ENCODE measurements around the gene PLAC8L1.

PLAC8L1 gene

GRCh38 chr5:146105477-146105876 lies at the start of gene PLAC8L1:
Gene PLAC8L1 (minus strand): TSS chr5:146105577. CDS start chr5:146104311, 1,266 bp downstream.
- Histone ChIP-seq H3K79me2 (ENCODE audit: insufficient read depth, low read depth) (no peaks in the 10 kb centered on the region), H2AFZ (ENCODE audit: low read depth) (no peak within 1 kb of the TSS), H3K9ac (no peak within 1 kb of the TSS), H3K4me2 (no peak within 1 kb of the TSS), H3K4me1 (ENCODE audit: low read depth, poor library complexity, severe bottlenecking) (peaks cover 15% of the 10 kb centered on the region), H3K36me3 (ENCODE audit: insufficient read depth) (no peaks in the 10 kb centered on the region), H4K20me1 (ENCODE audit: insufficient read depth) (no peaks in the 10 kb centered on the region), H3K27ac (no peak within 1 kb of the TSS), H3K27me3 (ENCODE audit: insufficient read depth, low read depth) (no peaks in the 10 kb centered on the region), H3K4me3 (IDR thresholded peaks at IDR 0.05; ENCODE audit: insufficient read depth, low read depth, low read length) (no peak within 1 kb of the TSS)
- TF ChIP-seq, protein P1, sequence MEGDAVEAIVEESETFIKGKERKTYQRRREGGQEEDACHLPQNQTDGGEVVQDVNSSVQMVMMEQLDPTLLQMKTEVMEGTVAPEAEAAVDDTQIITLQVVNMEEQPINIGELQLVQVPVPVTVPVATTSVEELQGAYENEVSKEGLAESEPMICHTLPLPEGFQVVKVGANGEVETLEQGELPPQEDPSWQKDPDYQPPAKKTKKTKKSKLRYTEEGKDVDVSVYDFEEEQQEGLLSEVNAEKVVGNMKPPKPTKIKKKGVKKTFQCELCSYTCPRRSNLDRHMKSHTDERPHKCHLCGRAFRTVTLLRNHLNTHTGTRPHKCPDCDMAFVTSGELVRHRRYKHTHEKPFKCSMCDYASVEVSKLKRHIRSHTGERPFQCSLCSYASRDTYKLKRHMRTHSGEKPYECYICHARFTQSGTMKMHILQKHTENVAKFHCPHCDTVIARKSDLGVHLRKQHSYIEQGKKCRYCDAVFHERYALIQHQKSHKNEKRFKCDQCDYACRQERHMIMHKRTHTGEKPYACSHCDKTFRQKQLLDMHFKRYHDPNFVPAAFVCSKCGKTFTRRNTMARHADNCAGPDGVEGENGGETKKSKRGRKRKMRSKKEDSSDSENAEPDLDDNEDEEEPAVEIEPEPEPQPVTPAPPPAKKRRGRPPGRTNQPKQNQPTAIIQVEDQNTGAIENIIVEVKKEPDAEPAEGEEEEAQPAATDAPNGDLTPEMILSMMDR (conservative IDR thresholded peaks at IDR 0.05; ENCODE audit: low read depth, low read length), result no peak

DNA sequence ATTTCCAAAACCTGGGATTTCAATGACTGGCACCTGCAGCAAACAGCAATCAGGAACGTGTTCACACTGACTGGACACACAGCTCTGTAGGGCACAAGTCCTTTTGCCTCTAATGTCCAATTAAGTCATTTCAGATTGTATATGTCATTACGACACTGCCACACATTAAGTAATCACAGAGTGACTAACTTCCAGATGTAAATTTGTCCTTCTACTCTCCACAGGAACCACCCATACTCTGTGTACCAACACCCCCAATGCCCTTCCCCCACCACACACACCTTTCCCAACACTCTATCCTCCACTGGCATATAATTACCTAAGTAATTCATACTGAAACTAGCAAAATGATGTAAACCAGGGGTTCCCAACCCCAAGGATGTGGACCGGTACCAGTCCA lies 46.6 kb upstream of the PLAC8L1 start:
- Histone ChIP-seq H3K27ac (no peak overlapping the region), H2AFZ (ENCODE audit: low read depth) (no peak overlapping the region), H3K4me3 (IDR thresholded peaks at IDR 0.05; ENCODE audit: insufficient read depth, low read depth, low read length) (no peak overlapping the region), H3K27me3 (ENCODE audit: insufficient read depth, low read depth) (no peaks in the 10 kb centered on the region), H3K36me3 (ENCODE audit: insufficient read depth) (peaks cover 4% of the 10 kb centered on the region; the same call in 1 of the 2 replicates), H3K9ac (no peak overlapping the region), H4K20me1 (ENCODE audit: insufficient read depth) (no peaks in the 10 kb centered on the region), H3K4me2 (no peak overlapping the region), H3K79me2 (ENCODE audit: insufficient read depth, low read depth) (no peaks in the 10 kb centered on the region), H3K4me1 (ENCODE audit: low read depth, poor library complexity, severe bottlenecking) (no peaks in the 10 kb centered on the region)
- TF ChIP-seq, protein P1 (conservative IDR thresholded peaks at IDR 0.05; ENCODE audit: low read depth, low read length), result no peak

- Histone ChIP-seq H2AFZ (ENCODE audit: low read depth) (no peak overlapping the region), H3K27me3 (ENCODE audit: insufficient read depth, low read depth) (no peaks in the 10 kb centered on the region), H3K4me1 (ENCODE audit: low read depth, poor library complexity, severe bottlenecking) (peaks cover 18% of the 10 kb centered on the region), H4K20me1 (ENCODE audit: insufficient read depth) (no peaks in the 10 kb centered on the region), H3K9ac (no peak overlapping the region), H3K4me3 (IDR thresholded peaks at IDR 0.05; ENCODE audit: insufficient read depth, low read depth, low read length) (no peak overlapping the region), H3K27ac (peak overlapping the region; percentile 27; the same call in 1 of the 2 replicates), H3K4me2 (peak overlapping the region; percentile 25; the same call in 1 of the 2 replicates), H3K79me2 (ENCODE audit: insufficient read depth, low read depth) (no peaks in the 10 kb centered on the region), H3K36me3 (ENCODE audit: insufficient read depth) (0 out of 2 replicates have a peak, but pooled peaks cover 3% of the 10 kb centered on the region)
- TF ChIP-seq, protein P1 (conservative IDR thresholded peaks at IDR 0.05; ENCODE audit: low read depth, low read length), result no peak
These were observed 32.6 kb upstream of the PLAC8L1 start for GRCh38 chr5:146137967-146138403.

DNA sequence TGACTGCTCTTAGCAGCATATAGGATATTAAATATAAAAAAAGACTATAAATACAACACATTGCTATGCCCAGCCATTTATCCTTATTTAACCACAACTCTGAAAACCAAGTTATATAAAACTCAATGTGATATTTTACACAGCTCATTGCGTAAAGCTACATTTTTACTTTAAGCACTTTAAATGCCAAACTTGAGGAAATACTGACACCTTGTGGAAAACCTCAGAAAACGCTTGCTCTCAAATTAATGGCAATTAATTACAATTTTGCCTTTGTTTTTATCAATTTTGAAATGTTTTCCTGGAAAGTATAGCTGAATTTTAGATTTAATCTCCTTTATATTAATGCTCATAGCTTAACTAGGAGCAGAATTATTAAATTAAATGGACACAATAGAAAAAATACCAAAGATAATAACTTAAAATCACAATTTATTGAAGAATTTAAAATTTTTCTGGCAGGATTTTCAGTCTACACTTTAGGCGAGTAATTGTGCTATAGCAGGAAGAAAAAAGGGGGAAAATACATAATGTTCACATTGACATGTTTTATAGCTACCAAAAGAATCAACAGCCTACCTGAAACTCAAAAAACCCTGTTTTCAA lies 25.2 kb upstream of the PLAC8L1 start:
- TF ChIP-seq, protein P1 (conservative IDR thresholded peaks at IDR 0.05; ENCODE audit: low read depth, low read length), result peak; percentile 78
- peaks cover 6% of the 10 kb centered on the region; the same call in 1 of the 2 replicates for H3K36me3 ChIP-seq (ENCODE audit: insufficient read depth)
- H3K4me3 ChIP-seq (IDR thresholded peaks at IDR 0.05; ENCODE audit: insufficient read depth, low read depth, low read length), result no peak overlapping the region
- no peaks in the 10 kb centered on the region for H4K20me1 ChIP-seq (ENCODE audit: insufficient read depth)
- H2AFZ ChIP-seq (ENCODE audit: low read depth), result no peak overlapping the region
- no peak overlapping the region for H3K4me2 ChIP-seq
- H3K27ac ChIP-seq, result no peak overlapping the region
- H3K9ac ChIP-seq, result no peak overlapping the region
- no peaks in the 10 kb centered on the region for H3K27me3 ChIP-seq (ENCODE audit: insufficient read depth, low read depth)
- H3K79me2 ChIP-seq (ENCODE audit: insufficient read depth, low read depth), result 0 out of 2 replicates have a peak, but pooled peaks cover 6% of the 10 kb centered on the region
- H3K4me1 ChIP-seq (ENCODE audit: low read depth, poor library complexity, severe bottlenecking), result no peaks in the 10 kb centered on the region
